Measurements from ENCODE around the gene TIMM8B.
A peak's percentile ranks its signal among the peaks of the same experiment; 100 is the strongest.
"Not testable (repeated sequence)": the region's sequence is repeated elsewhere in the genome, so short reads cannot be mapped to it uniquely, and the experiment has no call there.

Gene TIMM8B

DNA sequence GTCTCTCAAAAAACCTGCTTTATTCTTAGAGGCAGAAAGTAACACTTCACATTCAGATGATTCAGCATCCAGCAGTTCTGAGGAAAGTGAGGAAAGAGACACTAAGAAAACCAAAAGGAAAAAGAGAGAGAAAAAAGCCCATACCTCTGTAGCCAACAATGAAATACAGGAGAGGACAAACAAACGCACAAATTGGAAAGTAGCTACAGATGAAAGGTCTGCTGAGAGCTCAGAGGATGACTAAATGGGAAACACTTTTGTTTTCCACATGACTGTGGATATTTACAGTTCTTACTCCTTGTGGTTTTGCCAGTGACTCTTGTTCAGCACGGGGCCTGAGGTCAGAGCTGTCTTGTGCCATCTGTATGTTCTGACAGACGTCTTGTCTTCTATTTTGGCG is 3.8 kb downstream of the TIMM8B start:
- DNase-seq (ENCODE audit: low read depth in 2 of 3, low spot score in 2 of 3) = no peak

GRCh38 chr11:112073941-112074811 is 12.4 kb downstream of the TIMM8B start, which contains the start of the genes NKAPD1 and PIH1D2:
Gene NKAPD1, plus strand, starts transcription at chr11:112074299. Its CDS starts 1,276 bp downstream, at chr11:112075575.
Gene PIH1D2, minus strand, starts transcription at chr11:112074017. Its CDS starts 843 bp downstream, at chr11:112073174.
- DNase-seq (ENCODE audit: low read depth in 2 of 3, low spot score in 2 of 3) = peak; percentile 51 to 69 (median 53)

DNA sequence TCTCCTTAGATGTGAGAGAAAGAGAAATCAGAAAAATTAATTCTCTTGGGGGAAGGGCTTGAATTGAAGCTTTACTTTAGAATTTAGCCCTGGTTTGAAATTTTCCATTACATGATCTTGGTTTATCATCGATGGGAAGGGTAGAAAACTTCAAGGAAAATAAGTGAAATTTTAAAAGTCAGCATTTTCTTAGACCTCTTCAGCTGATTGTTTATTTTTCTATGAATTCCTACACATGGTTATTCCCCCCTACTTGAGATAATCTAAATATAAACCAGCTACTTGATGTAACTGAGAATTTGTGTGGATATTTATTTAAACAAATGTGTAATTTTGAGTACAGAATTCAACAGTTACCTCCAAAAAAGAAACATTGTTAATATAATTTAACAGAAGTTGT is 23.6 kb downstream of the TIMM8B start:
- no peak for DNase-seq (ENCODE audit: low read depth in 2 of 3, low spot score in 2 of 3)

DNA sequence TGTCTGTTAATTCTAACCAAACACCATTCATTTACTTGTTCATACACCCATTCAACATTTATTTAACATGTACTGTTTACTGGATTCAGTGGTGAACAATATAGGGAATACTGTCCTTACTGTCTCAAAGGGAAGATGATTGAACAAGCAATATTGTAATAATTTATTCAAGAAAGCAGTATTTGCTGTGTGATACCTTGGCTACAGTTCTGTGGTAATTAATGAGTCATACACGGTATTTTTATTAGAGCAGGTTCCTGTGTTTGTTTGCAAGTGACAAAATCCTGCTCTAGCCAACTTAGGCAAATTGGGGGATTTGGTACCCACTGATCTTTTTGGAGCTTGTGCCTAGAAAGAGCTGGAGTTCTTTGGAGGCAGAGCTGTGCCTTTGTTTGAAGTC is 28.5 kb downstream of the TIMM8B start:
- DNase-seq (ENCODE audit: low read depth in 2 of 3, low spot score in 2 of 3) = no peak

DNA sequence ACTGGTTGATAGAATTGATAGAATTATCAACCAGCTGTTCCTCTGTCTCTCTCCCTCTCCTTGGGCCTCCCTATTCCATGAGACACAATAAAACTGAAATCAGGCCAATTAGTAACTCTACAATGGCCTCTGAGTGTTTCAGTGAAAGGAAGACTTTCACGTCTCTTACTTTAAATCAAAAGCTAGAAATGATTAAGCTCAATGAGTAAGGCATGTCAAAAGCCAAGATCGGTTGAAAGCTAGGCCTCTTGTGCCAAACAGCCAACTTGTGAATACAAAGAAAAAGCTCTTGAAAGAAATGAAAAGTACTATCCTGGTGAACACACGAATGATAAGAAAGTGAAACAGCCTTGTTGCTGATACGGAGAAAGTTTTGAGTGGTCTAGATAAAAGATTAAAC is 29.4 kb downstream of the TIMM8B start:
- DNase-seq (ENCODE audit: low read depth in 2 of 3, low spot score in 2 of 3) = no peak

GRCh38 chr11:112051768-112052167 is 34.8 kb downstream of the TIMM8B start:
- DNase-seq (ENCODE audit: low read depth in 2 of 3, low spot score in 2 of 3) = no peak

- DNase-seq (ENCODE audit: low read depth in 2 of 3, low spot score in 2 of 3) = no peak
These were observed 35.8 kb downstream of the TIMM8B start for GRCh38 chr11:112050721-112051120.

- no peak for DNase-seq (ENCODE audit: low read depth in 2 of 3, low spot score in 2 of 3)
These were observed 36.8 kb downstream of the TIMM8B start for GRCh38 chr11:112049777-112050176.

- DNase-seq (ENCODE audit: low read depth in 2 of 3, low spot score in 2 of 3) = not testable (repeated sequence)
These were observed 38.3 kb downstream of the TIMM8B start for GRCh38 chr11:112048256-112048655.

- not testable (repeated sequence) for DNase-seq (ENCODE audit: low read depth in 2 of 3, low spot score in 2 of 3)
These were observed 39.9 kb downstream of the TIMM8B start for GRCh38 chr11:112046647-112047046.

DNA sequence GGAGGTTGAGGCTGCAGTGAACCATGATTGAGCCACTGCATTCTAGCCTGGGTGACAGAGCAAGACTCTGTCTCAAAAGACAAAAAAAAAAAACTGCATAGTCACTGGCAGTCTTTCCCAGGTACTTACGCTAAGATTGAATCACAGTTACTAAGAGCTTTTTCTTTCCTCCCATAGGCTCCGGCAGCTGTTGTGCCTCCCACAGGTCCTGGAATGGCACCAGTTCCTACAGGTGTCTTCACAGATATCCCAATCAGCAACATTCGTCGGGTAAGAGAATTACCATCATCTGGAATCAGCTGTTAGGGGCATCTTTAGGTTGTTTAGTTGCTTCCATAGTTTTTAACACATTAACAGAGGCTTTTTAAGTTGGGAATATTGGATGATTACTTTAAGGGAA is 41.6 kb downstream of the TIMM8B start:
- DNase-seq (ENCODE audit: low read depth in 2 of 3, low spot score in 2 of 3) = no peak

DNA sequence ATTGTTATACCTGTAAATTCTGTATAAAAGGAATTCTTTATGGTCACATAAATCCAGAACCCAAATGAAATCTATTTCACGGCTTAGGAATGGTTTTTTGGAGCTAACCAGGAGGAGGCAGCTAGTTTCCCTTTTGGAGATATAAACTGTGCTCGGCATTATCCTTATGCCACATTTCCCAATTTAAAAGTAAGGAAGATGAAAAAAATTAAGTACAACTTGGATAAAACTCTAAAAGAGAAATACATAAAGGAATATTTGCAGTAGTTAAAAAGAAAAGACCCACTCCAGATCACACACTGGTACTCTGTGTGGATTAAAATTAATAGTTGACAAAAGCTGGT is 43.6 kb downstream of the TIMM8B start:
- DNase-seq (ENCODE audit: low read depth in 2 of 3, low spot score in 2 of 3) = no peak

GRCh38 chr11:112042161-112042960 is 44.2 kb downstream of the TIMM8B start:
- DNase-seq (ENCODE audit: low read depth in 2 of 3, low spot score in 2 of 3) = no peak

GRCh38 chr11:112037527-112037926 is 49.0 kb downstream of the TIMM8B start:
- no peak for DNase-seq (ENCODE audit: low read depth in 2 of 3, low spot score in 2 of 3)
